ENCODE measurements around the gene COQ8B.

DNA sequence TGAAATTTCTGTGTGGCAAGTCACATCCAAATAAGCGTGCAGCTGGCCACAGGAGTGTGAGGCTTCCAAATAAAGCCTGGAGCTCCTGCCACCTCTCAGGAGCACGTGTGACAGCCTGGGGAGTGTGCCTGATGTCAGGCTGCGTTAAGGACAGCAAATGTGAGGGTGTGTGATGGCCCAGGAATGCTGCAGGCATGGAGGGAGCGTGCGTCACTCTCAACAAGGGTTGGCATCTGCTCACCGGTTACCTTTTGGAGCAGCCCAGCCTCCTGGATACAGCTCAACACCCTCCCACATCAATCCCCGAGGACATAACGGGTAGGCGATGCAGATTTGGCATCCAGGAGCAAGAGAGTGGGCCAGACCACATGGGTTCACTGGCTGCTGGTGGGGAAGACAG lies 45.3 kb downstream of the COQ8B start:
- no peak for TF ChIP-seq POLR2A (IDR thresholded peaks at IDR 0.05)
- TF ChIP-seq, protein P1, sequence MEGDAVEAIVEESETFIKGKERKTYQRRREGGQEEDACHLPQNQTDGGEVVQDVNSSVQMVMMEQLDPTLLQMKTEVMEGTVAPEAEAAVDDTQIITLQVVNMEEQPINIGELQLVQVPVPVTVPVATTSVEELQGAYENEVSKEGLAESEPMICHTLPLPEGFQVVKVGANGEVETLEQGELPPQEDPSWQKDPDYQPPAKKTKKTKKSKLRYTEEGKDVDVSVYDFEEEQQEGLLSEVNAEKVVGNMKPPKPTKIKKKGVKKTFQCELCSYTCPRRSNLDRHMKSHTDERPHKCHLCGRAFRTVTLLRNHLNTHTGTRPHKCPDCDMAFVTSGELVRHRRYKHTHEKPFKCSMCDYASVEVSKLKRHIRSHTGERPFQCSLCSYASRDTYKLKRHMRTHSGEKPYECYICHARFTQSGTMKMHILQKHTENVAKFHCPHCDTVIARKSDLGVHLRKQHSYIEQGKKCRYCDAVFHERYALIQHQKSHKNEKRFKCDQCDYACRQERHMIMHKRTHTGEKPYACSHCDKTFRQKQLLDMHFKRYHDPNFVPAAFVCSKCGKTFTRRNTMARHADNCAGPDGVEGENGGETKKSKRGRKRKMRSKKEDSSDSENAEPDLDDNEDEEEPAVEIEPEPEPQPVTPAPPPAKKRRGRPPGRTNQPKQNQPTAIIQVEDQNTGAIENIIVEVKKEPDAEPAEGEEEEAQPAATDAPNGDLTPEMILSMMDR (IDR thresholded peaks at IDR 0.05) = no peak
